ENCODE measurements around the gene CDX2.

DNA sequence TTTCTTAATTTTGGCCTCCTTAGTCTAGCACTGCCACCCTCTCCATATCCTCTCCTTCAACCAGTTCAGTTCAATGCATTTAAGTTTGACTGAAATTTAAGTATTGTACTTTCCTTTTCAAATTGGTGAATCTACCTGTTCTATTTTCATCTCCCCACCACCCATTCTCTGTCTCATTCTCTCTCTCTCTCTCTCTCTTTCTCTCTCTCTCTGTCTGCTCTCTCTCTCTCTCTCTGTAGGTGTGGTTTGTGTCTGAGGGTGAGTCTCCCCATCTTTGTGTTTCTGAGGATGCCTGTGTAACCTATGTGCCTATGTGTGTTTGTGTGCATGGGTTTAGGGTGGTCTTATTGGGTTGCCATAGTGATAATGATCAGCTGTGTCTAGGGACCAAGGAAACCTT is 39.2 kb downstream of the CDX2 start:
- no peak for TF ChIP-seq ZNF274 (IDR thresholded peaks at IDR 0.05; ENCODE audit: low read depth, low read length)
- no peak for TF ChIP-seq YY1 (IDR thresholded peaks at IDR 0.05; ENCODE audit: insufficient read depth, insufficient read length)

All from NT2/D1 (cell line).